Measurements from ENCODE around the gene GRIK2.

GRCh38 chr6:101992286-101992685, 598.8 kb downstream of the GRIK2 start:
- no peak for TF ChIP-seq POLR2A (IDR thresholded peaks at IDR 0.05)
- TF ChIP-seq POLR2AphosphoS5 (IDR thresholded peaks at IDR 0.05), result no peak
- no peak for TF ChIP-seq CTCF (IDR thresholded peaks at IDR 0.05)
- TF ChIP-seq EP300 (IDR thresholded peaks at IDR 0.05), result no peak
